Measurements from ENCODE around the gene SLC35E1.

GRCh38 chr19:16559780-16560276 lies 12.4 kb downstream of the SLC35E1 start:
- no peak for TF ChIP-seq CTCF (IDR thresholded peaks at IDR 0.05 in 2 of 3, conservative IDR thresholded peaks at IDR 0.05 in 1 of 3; ENCODE audit: borderline replicate concordance in 1 of 3, insufficient read depth in 1 of 3, low read depth in 2 of 3, low read length in 2 of 3)
- TF ChIP-seq YY1 (IDR thresholded peaks at IDR 0.05; ENCODE audit: extremely low read depth, insufficient replicate concordance, low read depth, low read length) = no peak
- no peak for TF ChIP-seq ZNF274 (IDR thresholded peaks at IDR 0.05; ENCODE audit: low read depth, low read length)
- TF ChIP-seq EZH2 (IDR thresholded peaks at IDR 0.05) = no peak
